RKO (cell line): ENCODE data around the gene PYGO2.

Experiments used
- DNase-seq: peaks from one replicate; pipeline ENCODE4 v3.0.0-alpha.2; 2016; ENCODE audit warnings: low spot score

The PYGO2 gene, protein sequence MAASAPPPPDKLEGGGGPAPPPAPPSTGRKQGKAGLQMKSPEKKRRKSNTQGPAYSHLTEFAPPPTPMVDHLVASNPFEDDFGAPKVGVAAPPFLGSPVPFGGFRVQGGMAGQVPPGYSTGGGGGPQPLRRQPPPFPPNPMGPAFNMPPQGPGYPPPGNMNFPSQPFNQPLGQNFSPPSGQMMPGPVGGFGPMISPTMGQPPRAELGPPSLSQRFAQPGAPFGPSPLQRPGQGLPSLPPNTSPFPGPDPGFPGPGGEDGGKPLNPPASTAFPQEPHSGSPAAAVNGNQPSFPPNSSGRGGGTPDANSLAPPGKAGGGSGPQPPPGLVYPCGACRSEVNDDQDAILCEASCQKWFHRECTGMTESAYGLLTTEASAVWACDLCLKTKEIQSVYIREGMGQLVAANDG

GRCh38 chr1:154961207-154962155, at the start of gene PYGO2:
Gene PYGO2 (minus strand): TSS chr1:154961782. CDS start chr1:154961576, 206 bp downstream.
- DNase-seq: peak; percentile 80

GRCh38 chr1:155011004-155011416, 49.4 kb upstream of the PYGO2 start:
- no peak for DNase-seq

GRCh38 chr1:155010211-155010918, 48.8 kb upstream of the PYGO2 start:
- no peak for DNase-seq

- DNase-seq: no peak
Measured at GRCh38 chr1:155009742-155010141, 48.2 kb upstream of the PYGO2 start.

DNA sequence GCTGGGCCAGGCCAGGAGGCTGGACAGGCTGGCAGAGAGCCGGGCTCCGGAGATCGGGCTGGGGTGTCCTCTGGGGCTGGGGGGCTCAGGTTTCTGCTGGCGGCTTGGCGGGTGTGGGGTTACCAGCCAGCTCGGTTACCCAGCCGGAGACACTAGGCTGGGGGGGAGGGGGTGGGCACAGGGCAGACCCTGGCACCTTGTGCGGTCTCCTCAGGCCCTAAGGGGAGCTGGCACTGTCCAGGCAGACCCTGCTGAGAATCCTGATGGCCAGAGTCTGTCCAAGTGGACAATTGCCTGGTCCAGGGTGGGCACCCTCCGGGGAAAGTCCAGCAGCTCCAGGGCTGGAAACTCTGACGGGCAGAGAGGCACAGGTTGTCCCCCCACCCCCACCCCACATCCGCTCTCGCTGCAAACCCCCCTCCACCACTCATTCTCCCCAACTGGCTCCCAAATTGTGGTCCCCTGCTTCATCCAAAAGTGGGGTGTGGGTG, 47.7 kb upstream of the PYGO2 start:
- DNase-seq: no peak

- no peak for DNase-seq
Measured at GRCh38 chr1:155008015-155008941, 46.7 kb upstream of the PYGO2 start.

- DNase-seq: no peak
Measured at GRCh38 chr1:155007251-155007828, 45.8 kb upstream of the PYGO2 start.

- DNase-seq: peak; percentile 55
Measured at GRCh38 chr1:155006601-155007101, 45.1 kb upstream of the PYGO2 start.

GRCh38 chr1:155005076-155006011, 43.8 kb upstream of the PYGO2 start:
- DNase-seq: no peak

DNA sequence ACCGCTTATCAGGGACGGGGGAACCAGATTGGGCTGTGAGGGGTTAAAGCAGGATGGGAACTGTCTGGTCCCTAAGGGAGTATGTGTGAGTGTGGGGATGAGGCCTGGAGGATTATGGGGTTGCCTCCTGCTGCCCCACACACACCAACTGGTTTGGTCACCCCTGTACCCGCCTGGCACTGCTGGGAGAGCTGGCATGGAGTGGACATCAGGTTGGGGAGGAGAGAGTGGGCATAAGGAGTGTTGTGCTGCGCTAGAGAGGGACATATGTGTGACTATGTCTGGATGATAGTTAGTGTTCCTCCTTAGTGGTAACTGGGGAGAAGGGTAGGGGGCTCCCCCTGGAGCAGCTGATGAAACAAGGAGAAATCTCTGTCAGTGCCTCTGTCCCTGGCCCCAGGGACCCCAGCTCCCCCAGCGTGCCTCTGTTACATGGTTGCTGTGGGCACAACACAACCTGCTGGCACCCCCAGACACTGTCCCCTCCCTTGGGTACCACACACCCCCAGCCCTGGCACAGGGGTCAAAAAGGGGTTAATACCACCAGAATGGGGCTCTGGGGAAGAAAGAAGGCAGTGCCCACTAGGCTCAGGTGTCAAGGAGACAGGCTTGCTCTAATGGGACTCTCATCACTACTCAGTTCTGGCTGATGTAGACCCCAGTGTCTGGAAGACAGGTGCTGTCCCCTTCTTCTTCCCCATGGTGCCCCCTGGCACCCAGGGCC, 42.9 kb upstream of the PYGO2 start:
- DNase-seq: no peak

DNA sequence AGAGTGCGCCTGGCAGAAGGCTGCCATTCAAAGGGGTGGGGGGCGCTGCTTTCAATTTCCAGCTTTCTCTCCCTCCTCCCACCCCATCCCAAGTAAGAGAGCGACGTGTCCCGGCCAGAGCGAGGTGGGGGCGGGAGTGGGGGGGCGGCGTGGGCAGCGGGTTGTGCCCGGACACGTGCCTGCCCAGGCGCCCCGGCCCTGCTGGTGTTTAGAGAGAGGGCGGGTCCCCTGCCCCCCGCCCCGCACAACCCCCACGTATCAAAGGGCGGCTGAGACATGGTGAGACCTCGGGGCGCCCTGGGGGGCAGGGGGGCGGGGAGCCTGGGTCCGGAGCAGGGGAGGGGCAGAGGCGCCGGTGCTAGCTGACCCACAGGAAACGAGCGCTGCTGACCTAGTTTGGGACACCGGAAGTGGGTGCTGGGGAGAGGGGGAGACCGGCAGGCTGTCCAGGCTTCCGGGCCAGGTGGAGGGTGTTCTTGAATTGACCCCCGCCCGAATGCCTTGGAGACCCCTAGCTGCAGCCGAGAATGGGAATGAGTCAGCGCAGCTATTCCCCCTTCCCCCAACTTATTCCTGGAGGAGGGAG, 42.3 kb upstream of the PYGO2 start:
- peak; percentile 88 for DNase-seq

DNA sequence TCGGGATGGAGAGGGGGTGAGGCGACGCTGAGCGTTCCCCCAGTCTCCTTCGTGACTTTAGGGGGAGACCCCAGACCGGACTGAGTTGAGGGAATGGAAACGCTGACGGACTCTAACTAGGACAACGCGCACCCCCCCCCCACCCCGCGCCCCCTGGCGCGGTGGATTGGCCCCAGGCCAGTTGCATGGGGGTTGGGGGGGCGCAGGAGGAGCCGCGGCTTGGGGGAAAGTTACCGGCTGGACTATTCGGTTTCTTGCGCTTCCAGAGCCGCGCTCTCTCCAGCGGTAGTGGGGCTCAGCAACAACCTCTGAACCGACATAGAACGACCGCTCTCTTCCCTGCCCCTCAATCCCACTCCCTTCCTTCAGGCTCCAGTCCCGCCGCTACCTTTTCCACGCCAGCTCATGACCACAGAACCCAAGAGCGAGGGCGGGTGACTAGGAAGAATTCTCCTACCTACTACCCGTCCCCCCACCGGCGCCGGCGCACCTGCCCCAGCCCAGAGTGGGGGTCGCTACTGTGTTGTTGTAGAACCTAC, 41.7 kb upstream of the PYGO2 start:
- peak; percentile 45 for DNase-seq

DNA sequence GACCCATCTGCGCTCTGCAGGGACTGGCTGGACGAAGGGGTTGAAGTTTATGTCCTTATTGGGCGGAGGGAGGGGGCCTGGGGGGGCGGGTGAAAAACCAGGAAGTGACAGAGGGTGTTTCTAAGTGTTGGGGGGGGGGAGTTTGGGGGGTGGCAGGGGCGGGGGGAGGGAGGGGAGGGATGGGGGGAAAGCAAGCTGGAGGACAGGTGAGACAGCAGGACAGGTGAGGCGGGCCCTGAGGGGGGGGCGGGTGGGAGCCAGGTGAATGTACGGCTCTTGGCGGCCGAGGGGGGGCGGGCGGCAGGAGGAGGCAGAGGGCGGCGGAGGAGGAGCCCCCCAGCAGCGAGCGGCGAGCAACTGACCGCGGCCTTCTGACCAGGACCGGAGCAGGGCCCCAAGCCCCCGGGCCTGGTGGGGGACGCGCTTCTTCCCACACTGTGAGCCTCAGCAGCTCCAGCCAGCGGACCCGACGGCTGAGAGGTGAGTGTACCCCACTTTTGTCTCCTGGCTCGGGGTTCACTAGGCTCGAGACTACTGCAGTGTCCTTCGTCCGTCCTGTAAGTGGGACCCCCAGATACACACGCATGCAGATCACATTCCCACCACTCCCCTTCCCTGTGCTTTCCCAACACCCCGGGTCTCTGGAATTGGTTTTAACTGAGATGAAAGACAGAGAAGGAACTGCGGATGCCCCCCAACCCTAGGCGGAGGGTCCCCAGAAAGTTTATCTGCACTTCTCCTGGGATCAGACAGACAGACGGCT, 41.1 kb upstream of the PYGO2 start, which contains the start of gene ZBTB7B:
TSS of gene ZBTB7B (plus strand) at position 339 of the 763 bp plus-strand sequence. CDS start 11,859 bp downstream, outside the sequence.
- DNase-seq: peak; percentile 62

DNA sequence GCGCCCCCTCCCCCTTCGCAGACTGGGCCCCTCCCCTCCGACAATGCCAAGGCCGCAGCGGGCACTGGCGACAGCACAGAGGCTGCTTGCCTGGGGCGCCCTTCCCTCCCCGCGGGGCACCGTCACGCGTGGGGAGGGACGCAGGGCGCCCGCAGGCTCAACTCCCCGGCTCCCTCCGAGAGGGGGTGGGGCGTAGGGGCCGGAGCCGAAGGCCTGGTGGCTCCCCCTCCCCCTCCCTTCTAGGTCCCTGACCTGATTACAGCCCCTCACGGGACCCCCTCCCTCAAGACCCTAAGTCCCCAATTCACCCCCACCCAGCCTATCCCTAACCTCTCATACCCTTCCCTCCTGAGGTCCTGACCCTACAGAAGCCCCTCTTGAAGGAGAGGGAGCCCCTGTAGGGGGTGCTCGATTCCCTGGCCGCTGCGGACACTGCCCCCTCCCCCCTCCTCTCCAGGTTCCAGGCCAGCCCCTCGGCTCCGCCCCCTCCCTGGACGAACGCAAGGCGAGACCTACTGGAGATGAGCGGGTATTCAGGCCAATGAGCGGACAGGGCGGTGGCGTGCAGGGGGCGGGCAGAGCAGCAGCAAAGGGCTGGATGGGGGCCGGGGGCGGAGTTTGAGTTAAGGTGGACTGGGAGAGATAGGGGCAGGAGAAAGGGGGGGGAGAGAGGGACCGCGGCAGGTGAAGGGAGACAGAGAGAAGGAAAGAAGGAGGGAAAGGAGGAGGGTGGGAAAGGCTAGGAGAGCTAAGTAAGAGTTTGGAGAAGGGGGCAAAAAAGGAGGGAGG, 40.3 kb upstream of the PYGO2 start:
- DNase-seq: peak; percentile 99

GRCh38 chr1:155001425-155001674, 39.8 kb upstream of the PYGO2 start:
- DNase-seq: peak; percentile 78

DNA sequence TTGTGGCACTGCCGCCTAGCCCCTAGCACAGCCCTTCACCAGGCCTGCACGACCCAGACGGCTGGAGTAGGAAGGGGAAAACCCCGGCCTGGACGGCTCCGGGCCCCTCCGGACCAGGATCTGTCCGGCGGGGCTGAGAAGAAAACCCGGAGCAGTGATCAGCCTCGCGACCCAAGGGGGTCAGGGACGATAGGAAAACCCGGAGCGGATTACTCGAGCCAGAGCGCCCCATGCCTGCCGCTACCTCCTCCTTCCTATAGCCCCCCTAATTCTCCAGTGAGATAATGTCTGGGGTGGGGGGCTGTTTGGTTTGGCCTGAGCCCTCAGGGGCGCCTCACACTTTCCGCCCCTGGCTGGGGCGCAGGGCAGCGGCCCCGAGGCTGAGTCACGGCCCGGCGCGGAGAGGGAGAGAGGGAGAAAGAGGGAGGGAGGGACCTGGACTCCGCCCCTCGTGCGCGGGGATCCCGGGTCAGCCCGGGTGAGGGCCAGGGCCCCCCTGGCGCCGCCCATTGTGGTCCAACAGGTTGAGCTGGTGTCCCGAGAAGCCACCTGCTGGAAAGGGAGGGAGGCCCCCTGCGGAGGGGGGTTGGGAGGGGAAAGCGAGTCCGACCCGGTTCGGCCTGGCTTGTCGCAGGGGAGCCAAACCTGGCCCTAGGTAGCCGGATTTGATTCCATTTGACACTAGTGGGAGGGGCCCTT, 39.3 kb upstream of the PYGO2 start:
- peak; percentile 90 for DNase-seq
